Endothelial cell of umbilical vein (primary cell): Measurements from ENCODE around the gene TEAD2.

ENCODE experiments used
- EZH2 ChIP-seq: IDR thresholded peaks from 2 replicates; pipeline ENCODE4 v1.6.1; 2012; ENCODE audit warnings: borderline replicate concordance, low read depth, mild to moderate bottlenecking, moderate library complexity, low read length, inconsistent platforms; ENCODE audit not compliant: severe bottlenecking
- FOS ChIP-seq: IDR thresholded peaks from 2 replicates; pipeline ENCODE4 v1.6.1; 2011; ENCODE audit warnings: mild to moderate bottlenecking, low read length, moderate library complexity, borderline replicate concordance; ENCODE audit not compliant: insufficient read depth
- JUN ChIP-seq: IDR thresholded peaks from 2 replicates; pipeline ENCODE4 v1.6.1; 2011; ENCODE audit warnings: borderline replicate concordance, low read depth; ENCODE audit not compliant: insufficient read length, insufficient read depth
- POLR2A ChIP-seq: IDR thresholded peaks from 2 replicates; pipeline ENCODE4 v1.6.1; 2012; ENCODE audit warnings: low read depth, mild to moderate bottlenecking, control low read depth, low read length
- POLR2AphosphoS5 ChIP-seq: IDR thresholded peaks from 2 replicates; pipeline ENCODE4 v1.6.1; 2012; ENCODE audit warnings: low read depth, mild to moderate bottlenecking, control low read depth, low read length, moderate library complexity; ENCODE audit not compliant: insufficient read depth
- TF ChIP-seq, protein P1 (sequence below), 2 donors: IDR thresholded peaks; 1 replicate in 1 of 2; 2 replicates in 1 of 2; pipeline ENCODE4 v1.5.1; 2011; ENCODE audit warnings: low read length in 2 of 2, mild to moderate bottlenecking in 2 of 2, moderate library complexity in 2 of 2, control low read depth in 1 of 2, inconsistent platforms in 1 of 2, low read depth in 1 of 2; ENCODE audit not compliant: insufficient read depth in 1 of 2; ENCODE audit errors: extremely low read depth in 1 of 2
- TF ChIP-seq, protein P2 (sequence below): IDR thresholded peaks from 2 replicates; pipeline ENCODE4 v1.6.1; 2011; ENCODE audit not compliant: insufficient read depth, insufficient read length

DNA sequence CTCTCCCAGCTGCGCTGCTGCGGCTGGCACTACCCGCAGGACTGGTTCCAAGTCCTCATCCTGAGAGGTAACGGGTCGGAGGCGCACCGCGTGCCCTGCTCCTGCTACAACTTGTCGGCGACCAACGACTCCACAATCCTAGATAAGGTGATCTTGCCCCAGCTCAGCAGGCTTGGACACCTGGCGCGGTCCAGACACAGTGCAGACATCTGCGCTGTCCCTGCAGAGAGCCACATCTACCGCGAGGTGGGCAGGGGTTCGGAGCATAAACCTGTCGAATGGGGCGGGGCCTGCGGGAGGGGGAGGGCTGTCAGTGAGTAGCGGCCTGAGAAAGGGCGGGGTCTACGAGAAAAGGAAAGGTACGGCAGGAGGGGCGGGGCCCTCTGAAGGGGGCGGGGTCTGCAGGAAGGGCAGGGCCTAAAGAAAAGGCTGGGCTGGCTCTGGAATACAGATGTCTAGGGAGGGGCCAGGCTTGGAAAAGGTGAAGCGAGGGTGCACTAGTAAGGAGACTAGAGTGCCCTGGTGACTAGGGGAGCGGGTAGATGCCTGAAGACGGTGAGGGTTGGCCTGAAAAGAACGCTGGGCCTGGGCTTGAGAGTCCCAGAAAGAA lies 23.4 kb downstream of the TEAD2 start:
- TF ChIP-seq, protein P1, sequence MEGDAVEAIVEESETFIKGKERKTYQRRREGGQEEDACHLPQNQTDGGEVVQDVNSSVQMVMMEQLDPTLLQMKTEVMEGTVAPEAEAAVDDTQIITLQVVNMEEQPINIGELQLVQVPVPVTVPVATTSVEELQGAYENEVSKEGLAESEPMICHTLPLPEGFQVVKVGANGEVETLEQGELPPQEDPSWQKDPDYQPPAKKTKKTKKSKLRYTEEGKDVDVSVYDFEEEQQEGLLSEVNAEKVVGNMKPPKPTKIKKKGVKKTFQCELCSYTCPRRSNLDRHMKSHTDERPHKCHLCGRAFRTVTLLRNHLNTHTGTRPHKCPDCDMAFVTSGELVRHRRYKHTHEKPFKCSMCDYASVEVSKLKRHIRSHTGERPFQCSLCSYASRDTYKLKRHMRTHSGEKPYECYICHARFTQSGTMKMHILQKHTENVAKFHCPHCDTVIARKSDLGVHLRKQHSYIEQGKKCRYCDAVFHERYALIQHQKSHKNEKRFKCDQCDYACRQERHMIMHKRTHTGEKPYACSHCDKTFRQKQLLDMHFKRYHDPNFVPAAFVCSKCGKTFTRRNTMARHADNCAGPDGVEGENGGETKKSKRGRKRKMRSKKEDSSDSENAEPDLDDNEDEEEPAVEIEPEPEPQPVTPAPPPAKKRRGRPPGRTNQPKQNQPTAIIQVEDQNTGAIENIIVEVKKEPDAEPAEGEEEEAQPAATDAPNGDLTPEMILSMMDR (IDR thresholded peaks at IDR 0.05; ENCODE audit: extremely low read depth in 1 of 2, insufficient read depth in 1 of 2, low read depth in 1 of 2, low read length in 2 of 2): no peak
- TF ChIP-seq JUN (no peak), FOS (no peak), POLR2A (peak; percentile 18), EZH2 (peak; percentile 42), POLR2AphosphoS5 (no peak)
- TF ChIP-seq, protein P2, sequence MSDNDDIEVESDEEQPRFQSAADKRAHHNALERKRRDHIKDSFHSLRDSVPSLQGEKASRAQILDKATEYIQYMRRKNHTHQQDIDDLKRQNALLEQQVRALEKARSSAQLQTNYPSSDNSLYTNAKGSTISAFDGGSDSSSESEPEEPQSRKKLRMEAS: no peak
